Bone marrow (tissue), 2 donors: Measurements from ENCODE around the gene MPPED1.

ENCODE experiments used
- DNase-seq, 2 donors: peaks; one replicate each; lab custom pipeline; 2025; lab: John Stamatoyannopoulos, UW

Gene MPPED1, protein sequence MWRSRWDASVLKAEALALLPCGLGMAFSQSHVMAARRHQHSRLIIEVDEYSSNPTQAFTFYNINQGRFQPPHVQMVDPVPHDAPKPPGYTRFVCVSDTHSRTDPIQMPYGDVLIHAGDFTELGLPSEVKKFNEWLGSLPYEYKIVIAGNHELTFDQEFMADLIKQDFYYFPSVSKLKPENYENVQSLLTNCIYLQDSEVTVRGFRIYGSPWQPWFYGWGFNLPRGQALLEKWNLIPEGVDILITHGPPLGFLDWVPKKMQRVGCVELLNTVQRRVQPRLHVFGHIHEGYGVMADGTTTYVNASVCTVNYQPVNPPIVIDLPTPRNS

DNA sequence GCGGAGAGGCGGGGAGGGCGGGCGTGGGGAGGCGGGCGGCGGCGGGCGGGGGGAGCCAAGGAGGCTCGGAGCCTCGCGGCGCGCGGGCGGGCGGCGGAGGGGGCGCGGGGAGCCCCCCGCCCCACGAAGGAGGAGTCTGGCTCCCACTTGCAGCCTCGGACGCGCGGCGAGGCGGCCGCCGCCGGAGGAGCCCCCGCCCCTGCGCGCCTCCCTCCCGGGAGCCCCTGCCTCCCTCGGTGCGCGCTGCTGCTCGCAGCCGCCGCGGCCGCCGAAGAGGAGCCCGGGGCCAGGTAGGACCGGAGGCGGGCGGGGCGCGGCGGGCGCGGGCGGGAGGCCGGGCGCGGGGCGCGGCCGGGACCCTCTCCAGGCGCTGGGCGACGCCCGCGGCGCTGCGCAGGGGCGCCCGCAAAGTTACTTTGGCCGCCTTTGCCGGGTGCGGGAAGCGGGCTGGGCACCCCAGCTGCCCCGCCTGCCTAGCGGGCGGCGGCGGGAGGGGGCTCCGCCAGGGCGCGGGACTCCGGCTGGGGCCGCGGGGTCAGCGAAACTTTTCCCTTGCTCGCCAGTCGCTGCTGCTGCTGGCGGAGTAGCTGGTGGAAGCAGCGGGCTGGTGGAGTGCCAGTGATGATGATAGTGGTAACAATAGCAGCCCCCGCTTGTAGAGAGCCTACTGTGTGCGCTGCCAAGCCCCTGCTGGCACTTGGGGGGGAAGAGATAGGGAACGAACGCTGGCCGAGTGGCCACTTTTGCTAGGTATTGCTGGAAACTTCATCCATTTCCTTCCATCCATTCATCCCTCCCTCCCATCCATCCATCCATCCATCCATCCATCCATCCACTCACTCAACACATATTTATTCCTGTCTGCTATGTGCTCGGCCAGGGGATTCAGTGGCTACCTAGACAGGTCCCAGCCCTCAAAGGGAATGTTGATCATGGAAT is at the start of gene MPPED1:
Gene MPPED1 (plus strand): TSS at position 146 of the 939 bp plus-strand sequence. CDS start 12,972 bp downstream, outside the sequence.
- DNase-seq, result no peak

DNA sequence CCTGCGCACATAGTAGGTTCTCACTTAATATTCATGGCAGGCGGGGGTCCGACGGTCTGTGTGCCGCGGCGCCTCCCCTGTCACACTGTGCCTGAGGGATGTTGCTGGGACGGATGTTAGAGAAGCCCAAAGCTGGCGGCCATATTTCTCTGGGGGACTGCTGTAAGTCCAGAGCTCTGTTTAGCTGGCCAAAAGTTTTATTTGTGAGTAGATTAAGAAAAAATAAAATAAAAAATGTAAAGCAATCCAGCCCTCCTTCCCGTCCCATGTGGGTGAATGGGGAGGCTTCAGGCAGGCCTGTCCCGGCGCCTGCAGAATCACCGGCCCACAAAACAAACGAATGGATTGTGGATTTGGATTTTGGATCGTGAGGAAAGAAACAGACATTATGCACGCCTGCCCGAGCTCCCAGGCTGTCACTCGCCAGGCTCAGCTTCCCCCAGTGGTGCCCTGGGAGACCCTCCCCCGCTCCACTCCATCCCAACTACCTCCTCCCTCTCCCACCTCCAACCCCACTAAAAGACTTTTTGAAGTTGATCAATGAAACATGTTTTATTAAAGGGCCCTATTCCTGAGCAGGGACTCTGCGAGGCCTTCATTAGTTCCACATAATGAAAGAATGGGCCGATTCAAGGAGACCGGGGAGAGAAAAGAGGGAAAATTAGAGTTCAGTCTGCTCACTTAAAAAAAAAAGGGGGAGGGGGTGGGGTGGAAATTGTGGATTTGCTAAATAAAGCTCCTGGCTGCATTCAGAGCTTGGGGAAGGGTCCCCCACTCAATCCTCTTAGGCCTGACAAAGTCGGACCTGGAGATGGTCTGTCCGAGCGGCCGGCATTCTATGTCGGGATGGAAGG is 48.3 kb upstream of the MPPED1 start:
- no peak for DNase-seq

DNA sequence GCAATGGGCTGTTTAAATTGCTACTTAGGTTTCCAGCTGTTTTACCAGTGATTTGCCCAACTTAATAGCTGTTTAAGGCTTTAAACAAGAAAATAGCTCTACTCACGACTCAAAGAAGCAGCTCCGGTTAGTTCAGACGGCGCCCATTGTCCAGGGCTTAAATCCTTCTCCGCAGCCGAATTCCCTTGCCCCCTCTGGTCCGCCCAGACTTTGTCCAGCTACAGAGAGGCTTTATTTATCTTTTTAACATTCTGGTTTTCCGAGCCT is 47.7 kb upstream of the MPPED1 start:
- no peak for DNase-seq

DNA sequence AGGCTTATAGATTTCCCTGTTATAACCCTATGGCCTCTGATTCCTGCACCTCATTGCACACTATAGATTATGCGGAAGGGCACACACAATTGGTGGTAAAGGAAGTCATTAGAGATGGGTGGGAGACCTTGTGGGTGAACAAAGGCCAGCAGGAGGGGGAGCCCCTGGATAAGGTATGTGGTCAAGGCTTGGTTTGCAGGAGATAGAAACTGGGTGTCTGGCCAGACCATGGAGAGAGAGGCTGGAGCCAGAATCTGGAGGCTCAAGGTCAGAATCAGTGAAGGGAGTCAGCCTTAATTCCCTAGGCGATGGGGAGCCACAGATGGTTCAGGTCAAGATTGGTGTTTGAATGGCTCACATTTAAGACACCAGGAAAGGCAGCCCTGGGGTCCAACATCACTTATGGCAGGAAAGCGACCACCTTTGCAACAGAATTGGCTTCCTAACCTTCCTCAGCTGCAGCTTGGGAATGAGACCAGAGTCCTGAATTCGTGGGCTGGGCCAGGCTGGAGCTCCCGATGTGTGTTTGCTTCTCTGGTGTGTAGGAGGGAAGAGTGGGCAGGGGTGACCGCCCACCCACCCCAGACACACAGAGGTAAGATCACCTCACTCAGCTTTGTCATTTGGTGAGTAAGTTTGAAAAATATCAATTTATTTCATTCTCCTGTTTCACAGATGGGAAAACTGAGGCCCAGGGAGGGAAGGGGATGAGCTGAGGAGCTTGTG is 45.9 kb upstream of the MPPED1 start:
- no peak for DNase-seq

DNA sequence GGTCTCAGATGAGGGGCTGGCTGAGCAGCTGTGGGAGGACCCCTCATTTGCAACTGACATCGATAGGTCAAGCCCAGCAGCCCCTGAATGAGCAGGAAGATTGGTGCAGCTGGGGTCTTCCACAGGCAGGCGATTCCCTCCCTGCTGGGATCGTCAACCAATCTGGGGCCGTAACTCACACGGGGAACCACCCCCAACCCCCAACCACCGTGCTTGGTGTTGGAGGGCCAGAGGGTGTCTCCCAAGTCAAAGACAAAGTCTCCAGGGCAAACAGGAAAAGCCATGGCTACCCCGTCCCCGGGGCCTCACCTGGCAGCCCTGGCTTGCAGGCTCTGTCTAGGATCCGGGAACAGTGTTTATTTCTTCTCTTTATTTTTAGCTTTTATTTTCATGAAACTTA is 41.8 kb upstream of the MPPED1 start:
- DNase-seq, result no peak

DNA sequence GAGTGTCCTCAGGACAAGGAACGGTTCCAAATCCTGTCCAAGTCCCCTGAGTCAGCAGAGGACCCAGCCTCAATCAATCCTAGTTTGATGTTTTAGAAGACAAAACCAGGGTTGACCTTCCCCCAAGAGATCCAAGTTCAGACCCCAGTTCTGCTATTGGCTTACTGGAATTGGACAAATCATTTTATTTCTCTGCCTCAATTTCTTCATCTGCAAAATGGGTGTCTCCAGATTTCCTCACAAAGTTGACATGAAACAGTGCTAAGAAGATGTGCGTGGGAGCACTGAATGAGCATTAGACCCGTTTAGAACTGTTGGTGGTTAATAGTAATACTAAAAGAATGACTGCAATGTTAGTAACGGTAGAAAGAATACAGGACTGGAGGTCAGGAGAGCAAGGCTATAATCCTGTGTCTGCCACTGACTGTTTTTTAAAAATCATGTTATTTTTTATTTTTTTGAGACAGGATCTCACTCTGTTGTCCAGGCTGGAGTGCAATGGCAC is 35.8 kb upstream of the MPPED1 start:
- no peak for DNase-seq

DNA sequence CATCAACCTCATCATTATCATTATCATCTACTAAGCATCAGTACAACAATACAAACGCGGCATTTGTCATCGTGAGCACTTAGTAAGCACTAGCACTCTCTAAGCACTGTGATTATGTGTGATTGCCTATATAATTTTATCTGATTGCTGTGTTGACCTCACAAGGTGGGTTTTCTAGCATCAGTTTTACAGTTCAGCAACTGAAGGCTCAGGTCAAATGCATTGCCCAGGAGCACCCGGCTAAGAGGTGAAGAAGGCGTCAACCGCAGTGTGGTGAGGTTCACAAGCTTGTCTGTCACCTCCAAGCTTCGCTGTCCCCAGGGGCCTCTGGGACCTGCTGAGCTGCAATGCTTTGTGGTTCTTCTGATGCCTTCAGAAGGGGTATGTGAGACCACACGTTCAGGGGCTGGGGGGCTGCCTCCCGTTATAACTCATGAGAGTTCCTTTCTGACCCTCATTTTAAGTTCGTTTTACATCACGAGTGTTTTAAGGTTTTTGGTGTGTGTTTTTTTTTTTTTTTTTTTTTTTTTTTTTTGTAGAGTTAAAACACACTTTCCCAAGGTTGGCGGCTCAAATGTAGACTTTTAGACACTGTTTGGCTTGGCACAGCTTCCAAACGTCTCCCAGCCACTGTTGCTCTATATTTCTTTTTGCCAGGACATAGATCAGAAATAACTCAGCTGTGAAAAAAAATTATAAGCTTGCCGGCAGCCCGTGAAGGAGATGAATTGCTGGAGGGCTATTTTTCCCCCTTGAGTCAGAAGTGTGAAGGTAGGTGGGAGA is 34.9 kb upstream of the MPPED1 start:
- no peak for DNase-seq

DNA sequence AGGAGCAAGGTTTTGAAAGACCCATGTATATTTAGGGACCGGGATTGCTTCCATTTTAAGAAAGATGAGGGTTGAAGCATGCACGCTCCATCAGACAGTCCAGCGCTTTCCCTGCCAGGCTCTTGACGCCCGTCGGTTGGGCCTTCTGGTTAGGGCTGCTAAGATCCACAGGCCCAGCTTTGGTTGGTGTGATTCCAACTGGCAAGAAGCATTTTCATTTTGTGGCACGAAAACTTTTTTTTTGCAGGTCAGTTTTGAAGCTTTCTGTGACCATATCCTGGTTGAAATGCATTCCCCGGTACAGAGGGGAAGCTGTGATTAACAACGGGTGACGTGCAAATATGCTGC is 34.3 kb upstream of the MPPED1 start:
- no peak for DNase-seq

DNA sequence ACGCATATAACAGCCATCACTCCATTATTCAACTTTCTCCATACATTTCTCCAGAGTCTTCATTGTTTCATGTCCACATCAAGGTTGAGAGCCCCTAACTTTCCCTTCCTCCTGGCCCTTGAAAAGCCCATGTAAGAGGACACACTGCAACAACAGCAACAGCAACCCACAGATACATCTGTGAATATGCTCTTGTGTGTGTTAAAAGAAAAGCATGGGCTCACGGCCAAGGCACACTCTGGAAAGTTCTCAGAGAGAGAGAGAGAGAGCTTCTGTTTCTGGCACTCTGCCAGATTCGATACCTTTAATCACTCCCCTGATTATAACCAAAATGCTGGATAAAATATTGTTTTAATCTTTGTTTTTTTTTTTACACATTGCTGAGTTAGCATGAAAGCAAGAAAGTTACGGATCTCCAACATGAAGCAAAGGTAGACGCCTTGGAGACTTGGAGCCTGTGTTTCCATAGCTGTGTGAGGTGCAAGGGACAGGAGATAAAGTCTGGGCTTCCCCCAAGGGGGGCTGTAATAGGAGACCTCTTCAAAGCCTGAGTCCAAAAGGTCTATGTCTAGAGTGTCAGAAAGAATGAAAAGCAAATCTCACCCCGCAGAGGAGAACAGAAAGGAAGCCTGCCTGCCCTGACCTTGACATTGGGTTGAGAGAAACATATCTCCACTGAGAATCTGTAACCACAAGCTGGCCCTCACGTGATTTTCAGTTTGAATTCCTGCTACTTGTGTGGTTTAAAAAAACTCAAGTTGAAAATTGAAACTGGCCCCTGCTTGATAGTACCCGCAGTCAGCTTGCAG is 33.7 kb upstream of the MPPED1 start:
- DNase-seq, result peak in 1 of 2 donors; percentile 21

DNA sequence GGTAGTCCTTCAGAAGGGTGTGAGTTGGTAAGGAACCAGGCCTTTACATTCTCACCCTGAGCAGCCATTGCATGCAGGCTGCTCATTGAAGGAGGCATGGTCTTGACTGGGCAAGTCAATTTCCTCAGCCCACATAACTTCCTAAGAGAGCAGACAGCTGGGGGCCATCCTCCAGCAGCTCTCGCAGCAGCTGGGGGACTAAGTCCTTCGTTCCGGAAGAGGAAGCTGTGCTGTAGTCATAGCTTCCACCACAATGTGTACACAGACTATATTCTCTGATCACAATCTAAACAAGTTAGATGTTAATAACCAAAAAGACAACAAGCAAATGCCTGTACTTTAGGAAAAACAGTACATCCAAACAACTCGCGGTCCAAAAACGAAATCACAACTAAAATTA is 30.1 kb upstream of the MPPED1 start:
- peak in 1 of 2 donors; percentile 84 for DNase-seq

DNA sequence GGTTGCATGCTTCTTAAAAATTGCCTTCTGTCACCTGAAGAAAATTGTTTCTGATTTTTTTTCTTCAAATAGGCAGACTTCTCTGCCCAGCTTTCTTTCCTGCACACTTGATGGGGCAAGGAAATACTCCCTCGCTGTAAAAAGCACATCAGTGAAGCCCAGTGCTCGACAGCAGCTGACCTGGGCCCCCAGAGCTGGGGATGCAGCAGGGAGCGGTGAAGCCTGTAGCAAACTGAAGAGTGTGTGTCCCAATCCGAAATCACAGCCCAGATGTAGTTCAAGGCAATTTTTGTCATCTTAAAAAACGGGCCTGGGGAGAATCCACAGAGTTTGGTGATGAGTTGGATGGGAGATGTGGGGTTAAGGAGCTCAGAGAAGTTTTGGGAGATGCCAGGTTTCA is 27.0 kb upstream of the MPPED1 start:
- DNase-seq, result no peak

DNA sequence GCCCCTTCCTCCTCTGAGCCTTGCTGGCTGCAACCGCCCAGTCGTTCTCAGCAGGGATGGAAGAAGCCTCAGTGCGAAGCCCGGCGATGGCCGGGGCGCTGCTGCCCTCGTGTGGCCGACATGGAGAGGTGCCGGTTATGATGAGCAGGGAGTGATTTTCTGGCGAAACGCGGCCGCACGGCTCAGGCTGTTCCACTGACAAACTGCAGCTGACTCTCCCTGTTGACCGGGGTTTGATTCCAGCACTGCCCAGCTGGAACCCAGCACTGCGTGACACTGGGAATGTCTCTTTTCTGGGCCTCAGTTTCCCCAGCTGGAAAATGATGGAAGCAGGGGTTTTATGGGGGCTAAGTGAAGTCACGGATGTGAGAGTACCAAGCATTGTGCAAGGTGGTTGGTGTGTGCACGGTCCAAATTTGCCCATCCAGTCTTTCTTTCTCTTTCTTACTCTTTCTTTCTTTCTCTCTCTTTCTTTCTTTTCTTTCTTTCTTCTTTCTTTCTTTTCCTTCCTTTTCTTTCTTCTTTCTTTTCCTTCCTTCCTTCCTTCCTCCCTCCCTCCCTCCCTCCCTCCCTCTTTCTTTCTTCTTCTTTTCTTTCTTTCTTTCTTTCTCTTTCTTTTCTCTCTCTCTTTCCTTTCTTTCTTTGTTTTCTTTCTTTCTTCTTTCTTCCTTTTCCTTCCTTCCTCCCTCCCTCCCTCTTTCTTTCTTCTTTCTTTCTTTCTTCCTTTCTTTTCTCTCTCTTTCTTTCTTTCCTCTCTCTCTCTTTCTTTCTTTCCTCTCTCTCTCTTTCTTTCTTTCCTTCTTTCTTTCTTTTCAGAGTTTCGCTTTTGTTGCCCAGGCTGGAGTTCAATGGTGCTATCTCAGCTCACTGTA is 25.8 kb upstream of the MPPED1 start:
- peak; percentile 56 to 68 for DNase-seq

DNA sequence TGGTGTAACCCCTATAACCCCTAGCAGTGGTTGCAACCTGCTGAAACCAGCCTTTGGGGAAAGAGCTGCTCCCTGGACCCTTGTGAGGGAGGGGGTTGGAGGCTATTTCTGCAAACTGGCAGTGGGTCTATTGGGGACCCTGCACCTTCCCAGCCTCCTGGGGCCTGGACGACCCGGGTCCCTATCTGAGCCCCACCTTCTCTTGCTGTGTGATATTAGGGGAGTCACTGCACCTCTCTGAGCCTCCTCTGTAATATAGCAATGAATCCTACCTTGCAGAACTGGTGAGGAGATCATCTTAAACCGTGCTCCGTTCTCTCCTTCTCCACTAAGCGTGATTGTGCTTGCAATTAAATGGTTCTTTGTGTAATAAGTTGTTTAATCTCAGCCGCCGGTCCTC is 24.0 kb upstream of the MPPED1 start:
- no peak for DNase-seq

DNA sequence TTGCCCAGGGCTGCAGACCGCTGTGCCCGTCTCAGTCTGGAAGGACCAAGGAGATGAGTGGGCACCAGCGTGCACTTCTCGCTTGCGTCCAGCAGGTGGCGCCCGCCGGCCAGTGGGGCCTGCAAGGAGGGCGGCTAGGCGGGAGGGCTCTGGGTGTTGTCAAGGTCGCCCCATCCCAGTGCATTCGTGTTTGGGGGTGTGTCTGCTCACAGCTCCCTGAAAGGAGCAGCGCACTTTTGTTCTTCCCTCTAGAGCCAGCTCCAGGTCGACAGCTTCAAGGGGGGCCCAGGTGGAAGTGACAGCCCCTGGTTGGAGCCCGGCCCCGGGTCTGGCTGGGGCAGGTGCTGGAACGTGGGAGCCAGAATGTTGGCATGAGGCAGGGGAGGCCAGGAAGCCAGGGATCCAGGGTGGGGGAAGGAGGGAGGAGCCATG is 23.4 kb upstream of the MPPED1 start:
- DNase-seq, result peak; percentile 32 to 38

DNA sequence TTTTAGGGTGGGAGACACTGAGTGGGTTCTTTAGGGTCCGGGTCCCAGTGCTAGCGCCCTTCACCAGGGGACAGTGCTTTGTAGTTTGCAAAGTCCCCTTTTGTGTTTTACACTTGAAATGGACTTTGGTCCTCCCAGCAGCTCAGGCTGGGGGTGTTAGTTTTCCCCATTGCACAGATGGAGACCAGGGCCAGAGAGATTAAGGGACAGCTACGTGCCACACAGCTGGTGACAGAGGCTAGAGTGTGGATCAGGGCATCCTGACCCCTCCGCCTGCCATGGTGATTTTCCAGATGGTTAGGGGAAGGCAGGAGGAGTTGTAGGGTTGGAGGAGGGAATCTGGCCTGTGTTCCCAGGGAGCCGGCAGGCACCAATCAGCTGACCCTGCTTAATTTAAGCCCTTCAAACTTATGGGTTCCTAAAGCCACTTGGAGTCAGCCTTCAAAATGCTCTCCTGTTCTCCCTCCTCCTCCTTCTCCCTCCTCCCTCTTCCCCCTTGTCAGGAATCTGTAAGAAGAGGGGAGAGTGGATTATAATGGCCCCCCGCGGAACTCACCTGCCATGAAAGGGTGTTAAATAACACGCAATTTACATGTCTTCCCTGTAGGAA is 22.5 kb upstream of the MPPED1 start:
- DNase-seq, result no peak

DNA sequence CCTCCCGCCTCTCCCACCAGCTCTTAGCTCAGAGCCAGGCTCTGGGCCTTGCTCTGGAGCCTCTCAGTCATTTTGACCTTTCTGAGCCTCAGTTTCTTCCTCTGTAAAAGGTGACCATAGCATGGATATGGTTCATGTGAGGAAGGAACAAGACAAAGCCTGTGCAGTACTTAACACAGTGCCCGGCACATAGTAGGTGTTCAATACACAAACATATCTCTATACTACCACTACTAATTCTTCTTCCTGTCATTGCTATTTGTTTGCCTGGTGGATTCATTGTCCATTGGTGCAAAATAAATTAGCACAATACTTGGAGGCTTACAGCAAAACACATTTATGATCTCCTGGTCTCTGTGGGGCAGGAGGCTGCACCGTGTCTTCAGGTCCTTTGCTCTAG is 21.6 kb upstream of the MPPED1 start:
- DNase-seq, result no peak

DNA sequence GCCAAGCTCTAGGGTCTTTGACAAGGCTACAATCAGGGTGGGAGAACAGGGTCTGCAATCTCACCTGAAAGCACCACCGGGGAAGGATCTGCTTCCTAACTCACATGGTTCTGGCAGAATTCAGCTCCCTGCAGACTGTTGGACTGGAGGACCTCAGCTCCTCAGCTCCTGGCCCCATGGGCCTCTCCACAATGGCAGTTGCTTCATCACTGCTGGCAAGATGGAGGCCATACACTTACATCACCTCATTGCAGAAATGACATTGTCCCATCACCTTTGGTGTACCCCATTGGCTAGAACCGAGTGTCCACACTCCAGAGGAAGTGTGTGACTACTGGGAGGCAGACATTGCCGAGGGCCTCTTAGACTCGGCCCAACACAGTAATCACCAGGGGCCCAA is 20.9 kb upstream of the MPPED1 start:
- DNase-seq, result no peak

DNA sequence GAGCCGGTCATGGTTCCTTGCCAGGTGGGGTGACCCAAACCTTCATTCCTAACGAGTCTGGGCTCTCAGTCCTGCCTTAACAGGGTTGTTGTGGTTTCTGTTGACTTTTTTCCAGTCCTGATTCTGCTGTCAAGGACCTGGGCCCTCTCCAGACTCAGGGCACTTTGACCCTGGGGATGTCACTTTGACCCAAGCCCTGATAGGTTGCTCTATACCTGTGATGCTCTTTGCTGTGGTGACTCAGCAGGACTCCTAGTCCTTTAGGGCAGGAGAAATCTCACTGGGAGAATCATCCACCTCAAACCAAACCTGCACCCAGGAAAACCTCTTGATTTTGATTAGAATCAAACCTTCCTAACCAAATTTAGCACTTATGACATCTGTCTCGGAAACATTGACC is 20.5 kb upstream of the MPPED1 start:
- DNase-seq, result no peak
